Stimulated activated CD8-positive, alpha-beta memory T cell treated with anti-CD3 and anti-CD28 coated beads, Interleukin-4, amount 100 ng/mL, for 48 hours (primary cell): ENCODE data around the gene CAMKMT.

Experiments used
- DNase-seq: peaks from one replicate; pipeline ENCODE4 v3.0.0-alpha.2; 2020

The CAMKMT gene

DNA sequence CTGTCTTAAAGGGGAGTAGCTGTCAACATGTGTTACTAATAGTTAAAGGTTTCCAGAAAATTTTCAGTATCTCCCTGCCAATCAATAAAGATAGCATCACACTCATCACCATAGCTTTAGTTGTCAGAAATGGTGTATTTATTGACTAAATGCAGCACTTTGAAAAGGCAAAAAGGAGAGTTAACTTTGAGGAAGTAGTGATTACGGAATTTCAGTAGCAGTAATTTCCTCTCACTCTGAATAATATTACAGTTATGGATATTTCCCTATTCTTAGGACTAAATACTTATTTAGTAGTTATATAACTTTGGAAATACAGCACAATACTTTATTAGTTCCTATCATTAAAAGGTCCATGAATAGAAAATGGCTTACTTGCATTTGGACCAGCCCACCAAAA lies 250.5 kb downstream of the CAMKMT start:
- DNase-seq, result no peak

DNA sequence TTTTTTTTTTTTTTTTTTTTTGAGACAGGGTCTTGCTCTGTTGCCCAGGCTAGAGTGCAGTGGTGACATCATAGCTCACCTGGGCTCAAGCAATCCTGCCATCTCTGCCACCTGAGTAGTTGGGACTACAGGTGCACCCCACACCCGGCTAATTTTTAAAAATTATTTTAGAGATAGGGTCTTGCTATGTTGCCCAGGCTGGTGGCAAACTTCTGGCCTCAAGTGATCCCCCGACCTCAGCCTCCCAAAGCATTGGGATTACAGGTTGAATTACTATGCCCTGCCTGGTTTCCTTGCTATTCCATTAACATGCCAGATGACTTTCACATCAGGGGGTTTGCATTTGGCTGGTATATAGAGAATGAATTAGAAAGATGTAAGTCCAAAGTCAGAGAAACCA lies 253.2 kb downstream of the CAMKMT start:
- DNase-seq, result no peak

DNA sequence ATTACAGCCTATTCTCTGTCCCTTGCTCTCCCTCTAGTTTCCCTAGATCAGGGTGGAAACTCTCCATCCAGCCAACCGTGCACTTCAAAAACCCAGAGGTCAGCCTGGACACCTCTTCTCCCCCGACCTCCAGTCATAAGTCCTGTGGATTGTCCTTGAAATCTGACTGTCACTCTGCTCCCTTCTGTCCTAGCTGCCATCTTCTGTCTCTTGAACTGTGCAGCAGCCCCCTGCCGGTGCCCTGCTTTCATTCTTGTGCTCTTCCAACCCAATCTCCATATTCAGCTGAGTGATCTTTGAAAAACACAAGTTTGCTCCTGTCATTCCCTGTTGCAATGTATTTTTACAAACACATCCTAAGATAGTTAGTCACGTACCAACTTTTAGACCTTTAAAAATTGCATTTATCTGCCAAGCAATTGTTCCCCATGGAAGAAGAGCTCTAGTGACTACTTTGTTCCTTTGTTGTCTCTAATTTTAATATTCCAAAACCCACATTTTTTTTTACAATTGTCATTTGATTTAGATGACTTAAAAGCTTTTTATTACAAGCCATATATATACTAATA lies 254.3 kb downstream of the CAMKMT start:
- DNase-seq, result no peak

DNA sequence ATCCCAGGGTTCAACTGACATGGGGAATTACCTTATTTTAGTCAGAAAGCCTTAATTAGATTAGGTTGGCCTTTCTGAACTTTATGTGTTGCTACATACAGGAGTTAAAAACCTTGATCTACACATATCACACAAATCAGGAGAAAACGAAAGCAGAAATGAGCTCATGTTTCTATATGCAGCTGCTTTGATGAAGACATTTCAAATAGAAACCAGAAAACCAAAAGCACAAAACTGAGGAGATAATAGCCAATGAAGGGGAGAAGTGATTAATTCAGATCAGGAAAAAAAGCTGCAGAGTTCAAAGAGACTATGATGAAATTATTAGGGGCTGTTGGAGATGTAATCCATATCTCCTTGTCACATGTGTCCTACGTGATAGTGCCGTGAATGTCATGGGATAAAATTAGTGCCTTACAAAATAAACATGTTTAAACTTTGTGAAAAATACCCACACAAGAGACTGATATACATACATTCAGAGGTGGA lies 255.0 kb downstream of the CAMKMT start:
- DNase-seq, result no peak

DNA sequence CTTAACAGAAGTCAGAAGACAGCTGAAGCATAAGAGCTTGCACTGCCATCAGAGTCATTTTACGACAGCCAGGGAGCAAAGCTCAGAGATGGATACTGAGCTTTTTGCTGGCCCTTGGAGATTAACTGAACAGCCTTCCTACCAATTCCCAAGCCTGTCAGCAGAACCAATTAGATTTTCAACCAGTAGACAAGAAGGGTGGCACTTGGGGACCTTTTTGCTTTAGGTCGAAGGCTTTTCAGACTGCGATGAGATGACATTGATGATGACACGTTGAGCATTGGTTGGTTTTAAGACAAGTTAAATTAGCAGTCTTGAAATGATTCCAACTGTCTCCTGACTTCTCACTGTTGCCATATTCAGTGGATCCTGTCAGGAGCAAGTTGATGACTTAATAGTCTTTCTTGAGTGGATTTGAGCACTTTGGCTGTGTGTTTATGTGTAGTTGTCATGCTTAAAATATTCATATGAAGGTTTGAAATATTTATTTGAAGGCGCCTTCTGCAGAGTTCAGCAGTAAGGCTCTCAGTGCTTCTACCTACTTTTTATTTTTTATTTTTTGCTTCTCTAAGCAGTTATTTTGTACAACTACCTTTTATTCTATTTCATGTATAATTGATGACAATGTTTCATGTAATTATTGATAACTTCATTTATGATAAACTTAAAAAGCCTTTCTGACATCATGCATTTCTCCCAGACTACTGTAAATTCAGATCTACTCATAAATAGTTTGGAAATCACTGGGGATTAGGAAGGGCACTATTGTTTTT lies 256.7 kb downstream of the CAMKMT start:
- DNase-seq, result no peak

DNA sequence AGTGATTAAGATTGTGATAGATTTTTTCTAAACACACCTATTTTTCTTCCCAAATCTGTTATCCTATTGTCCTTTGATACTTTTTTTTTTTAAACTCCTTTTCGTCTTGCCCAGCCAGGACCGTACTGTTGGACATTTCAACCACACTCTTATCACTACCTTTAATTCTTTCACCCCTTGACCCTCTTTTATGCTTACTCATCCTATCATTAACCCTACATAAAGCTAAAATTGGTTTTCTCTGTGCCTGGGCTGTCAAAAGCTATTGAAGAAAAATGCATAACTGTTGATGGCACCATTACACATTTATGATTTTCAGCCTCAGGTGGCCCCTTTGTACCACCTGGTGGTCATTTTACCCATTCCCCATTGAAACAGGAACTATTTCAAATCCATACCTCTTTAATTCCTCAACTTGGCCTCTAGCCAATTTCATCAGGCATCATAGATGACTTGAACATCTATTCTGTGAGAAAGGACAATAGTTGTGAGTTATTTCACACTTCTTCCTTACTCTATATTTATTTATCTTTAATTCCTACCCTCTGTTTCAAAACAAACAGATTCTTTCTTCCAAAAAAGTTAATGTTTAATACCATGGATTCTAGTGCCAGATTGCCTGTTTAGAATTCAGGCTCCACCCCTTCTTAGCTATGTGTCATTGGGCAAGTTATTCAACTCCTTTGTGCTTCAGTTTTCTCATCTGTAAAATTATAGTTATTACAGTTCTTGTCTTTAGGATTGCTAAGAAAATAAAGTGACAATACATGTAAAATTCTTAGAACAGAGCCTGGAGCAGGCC lies 258.6 kb downstream of the CAMKMT start:
- no peak for DNase-seq

DNA sequence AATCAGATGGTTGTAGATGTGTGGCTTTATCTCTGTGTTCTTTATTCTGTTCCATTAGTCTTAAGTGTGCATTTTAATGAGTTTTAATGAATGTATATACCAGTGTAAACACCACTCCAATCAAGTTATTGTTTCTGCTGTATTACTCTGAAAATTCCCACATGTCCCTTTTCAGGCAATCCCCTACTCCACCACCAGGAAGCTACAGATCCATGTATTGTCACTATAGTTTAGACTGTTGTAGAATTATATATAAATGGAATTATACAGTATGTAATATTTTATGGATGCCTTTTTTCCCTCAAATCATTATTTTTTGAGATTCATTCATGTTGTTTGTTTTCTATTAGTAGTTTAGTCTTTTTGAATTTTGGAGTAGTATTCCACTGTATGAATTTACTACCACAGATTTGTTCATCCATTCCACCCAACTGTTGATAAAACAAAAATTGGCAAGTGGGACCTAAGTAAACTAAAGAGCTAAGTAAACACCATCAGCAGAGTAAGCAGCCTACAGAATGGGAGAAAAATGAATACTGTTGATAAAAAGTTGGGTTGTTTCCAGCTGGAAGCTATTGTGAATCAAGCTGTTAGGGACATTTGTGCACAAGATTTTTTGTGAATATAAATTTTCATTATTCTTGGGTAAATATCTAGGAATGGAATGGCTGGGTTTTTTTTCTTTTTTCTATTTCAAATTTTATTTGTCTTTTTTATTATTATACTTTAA lies 262.0 kb downstream of the CAMKMT start:
- no peak for DNase-seq

DNA sequence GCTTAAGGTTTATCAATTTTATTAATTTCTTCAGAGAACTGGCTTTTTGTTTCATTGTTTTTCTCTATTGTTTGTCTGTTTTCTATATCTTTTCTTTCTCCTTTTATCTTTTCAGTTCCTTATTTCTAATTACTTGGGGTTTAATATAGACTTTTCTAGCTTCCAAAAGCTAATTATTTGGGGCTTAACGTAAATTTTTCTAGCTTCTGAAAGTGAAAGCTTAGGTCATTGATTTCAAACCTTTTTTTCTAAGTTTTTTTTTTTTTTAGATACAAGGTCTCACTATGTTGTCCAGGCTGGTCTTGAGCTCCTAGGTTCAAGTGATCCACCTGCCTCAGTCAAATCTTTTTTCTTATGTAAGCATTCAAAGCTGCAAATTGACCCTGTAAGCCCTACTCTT lies 266.6 kb downstream of the CAMKMT start:
- DNase-seq, result no peak

DNA sequence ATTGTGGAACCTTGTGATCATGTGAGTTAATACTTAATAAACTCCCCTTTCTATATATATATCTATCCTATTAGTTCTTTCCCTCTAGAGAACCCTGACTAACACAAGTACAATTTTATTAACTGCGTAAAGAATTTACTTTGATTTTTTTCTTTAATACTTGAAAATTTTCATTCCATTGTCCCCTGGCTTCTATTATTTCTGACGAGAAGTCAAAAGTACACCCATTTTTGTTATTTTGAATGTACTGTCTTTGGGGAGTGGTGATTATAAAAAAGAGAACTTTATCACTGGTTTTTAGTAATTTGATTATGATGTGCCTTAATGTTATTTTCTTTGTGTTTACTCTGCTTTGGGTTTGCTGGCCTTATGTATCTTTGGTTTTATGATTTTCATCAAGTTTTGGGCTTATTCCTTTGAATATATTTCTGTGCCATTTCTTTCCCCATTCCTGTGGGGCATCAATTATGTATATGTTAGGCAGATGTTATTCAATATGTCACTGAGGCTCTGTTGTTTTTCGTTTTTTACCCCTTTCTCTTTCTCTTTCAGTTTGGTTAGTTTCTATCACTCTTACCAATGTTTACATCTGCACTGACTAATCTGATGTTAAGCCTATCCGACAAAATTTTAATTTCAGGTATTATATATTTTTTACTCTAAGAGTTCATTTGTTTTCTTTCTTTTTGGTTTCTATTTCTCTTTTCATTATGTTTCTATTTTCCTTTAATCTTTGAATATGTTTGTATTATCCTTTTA lies 271.4 kb downstream of the CAMKMT start:
- DNase-seq, result no peak

DNA sequence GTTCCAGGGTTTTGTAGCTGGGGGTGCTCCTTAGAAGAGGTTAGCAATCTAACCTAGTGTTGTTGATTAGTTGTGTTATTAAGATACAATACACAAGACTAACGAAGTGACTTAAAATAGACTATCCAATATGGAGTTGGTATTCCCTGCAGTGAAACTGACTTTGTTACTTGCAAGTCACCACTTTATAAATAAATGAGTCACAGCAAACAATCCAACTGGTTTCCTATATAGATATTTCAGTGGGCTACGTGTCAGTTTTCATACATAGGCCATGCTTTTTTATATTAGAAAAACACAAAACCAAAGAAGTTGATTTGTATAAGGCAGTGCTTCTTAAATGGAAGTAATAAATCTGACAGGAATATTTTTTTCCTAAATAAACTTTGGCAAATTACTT lies 274.0 kb downstream of the CAMKMT start:
- no peak for DNase-seq

DNA sequence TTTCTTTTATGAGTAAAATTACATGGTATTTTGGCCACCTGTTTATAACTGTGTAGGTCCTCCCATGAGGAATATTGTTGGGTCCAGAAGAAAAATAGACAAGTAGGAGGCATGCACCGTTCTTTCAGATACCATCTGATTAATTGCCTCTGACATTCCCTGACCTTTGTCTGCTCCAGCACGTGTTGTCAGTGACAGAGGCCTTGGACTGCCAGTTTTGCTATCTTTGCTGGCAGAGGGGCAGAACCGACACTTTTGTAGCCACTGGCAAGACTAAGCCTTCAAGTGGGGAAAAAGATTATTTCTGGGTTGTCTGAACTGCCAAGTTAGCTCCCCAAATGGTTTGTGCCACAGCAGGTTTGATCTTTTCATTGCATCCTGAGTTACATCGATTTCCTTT lies 276.9 kb downstream of the CAMKMT start:
- no peak for DNase-seq

DNA sequence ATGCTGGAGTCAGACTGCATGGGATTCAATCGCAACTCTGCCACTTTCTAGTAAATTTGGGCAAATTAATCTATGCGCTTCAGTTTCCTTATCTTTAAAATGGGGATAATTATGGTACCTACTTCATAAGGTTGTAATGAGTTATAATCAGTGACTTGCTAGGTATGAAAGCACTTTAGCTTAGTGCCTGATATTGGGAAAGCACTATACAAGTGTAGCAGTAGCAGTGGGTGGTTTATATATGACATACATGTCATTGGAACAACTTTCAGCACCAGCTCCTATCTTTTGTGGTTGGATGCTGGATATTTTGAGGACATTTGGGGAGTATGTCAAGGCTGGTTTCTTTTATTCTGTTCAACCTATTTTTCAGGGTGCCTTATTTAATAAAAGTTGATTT lies 277.7 kb downstream of the CAMKMT start:
- no peak for DNase-seq

DNA sequence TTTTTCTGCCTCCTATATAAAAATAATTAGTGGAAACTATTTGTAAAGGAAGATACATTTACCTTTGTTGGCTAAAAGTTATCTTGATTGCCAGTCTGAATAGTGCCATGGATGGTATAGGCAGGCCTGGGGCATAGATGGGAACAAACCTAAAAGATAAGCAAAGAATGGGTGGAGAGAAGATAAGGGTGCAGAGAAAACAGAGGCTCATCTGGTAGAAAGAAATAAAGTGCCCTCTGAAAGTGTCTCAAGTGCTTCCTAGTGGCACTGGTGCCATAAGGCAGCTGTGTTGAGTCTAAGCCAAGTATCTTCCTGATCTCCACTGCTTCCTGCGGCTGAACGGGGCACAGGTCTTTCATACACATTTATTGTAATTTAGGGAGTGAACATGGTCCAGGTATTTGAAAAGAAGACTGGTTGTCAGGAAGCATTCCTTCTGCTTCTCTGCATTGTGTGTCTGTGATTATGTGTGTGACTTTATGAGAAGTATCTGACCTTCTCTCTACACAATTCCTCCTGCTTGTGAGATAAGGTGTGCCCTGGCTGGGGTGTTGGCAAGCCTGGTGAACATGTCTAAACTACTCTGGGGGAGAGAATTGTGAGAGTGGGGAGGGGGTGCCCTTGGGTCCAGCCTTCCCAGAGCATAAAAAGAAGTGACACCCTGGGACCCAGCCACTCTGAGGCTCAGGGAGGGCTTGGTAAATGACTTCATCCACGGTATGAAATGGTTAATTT lies 280.5 kb downstream of the CAMKMT start:
- no peak for DNase-seq

DNA sequence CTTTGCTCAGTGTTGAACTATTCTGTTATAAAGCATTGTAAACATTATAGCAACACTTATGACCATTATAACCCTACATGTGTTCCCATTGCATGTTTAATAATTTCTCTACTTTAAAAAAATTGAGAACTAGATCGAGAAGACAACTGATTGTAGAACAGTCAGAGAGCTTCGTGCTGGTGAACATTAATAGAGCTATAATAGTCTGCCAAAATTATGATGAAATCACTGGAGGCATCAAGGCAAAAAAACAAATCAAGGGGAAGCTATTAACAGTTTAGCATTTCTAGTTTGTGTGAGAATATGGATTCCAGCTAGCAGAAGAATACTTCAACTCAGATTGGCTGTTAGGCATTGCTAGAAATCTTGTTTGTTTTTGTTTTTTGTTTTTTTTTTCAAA lies 284.2 kb downstream of the CAMKMT start:
- no peak for DNase-seq

DNA sequence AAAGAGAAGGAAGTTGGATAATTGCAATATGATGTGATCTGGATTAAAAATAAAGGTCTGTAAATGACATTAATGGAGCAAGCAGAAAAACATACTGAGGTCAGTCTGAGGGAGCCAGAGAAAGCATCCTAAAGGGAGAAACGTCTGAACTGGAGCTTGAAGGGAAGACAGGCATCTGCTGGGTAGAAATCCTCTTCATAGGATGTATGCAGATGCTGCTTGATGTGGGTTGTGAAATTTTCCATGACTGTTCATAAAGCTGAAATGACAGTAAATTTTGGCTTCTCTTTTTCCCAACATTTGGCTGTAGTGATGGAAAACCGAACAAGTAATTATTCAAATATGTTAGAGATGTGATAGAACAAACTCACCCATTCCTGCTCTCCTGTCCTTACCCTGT lies 287.6 kb downstream of the CAMKMT start:
- no peak for DNase-seq

DNA sequence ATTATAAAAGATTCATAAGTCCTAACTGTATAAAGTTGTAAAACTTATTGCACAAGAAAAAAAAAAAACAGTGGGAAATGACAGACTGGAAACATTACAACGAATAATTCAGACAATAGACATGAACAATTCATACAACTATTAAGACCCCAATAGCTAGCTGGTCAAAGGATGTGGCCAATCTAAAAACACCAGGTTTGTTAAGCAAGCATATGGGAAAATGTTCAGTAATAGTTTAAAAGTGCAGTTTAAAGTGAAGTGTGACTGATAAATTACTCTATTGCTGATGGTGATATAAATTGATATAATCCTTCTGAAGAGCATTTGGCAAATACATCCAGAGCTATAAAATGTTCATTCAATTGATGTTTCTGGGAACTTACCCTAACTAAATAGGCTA lies 289.0 kb downstream of the CAMKMT start:
- DNase-seq, result no peak

DNA sequence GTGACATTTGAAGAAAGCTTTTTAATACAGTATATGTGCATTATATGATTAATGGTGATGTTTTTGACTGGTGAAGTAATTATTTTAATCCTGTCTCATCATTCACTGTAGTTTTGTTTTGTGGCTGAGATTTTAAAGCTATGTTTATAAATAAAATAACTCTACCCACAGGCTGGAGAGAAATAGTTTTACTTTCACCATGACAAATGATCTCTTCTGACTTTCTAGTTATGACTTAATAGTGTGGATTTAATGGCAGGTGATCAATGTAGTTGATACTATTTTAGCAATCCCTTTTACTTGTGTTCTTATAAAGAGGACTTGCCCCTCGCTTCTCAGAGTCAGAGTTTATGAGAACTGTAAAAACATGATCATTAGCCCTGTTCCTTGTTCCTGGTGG lies 290.2 kb downstream of the CAMKMT start:
- no peak for DNase-seq

DNA sequence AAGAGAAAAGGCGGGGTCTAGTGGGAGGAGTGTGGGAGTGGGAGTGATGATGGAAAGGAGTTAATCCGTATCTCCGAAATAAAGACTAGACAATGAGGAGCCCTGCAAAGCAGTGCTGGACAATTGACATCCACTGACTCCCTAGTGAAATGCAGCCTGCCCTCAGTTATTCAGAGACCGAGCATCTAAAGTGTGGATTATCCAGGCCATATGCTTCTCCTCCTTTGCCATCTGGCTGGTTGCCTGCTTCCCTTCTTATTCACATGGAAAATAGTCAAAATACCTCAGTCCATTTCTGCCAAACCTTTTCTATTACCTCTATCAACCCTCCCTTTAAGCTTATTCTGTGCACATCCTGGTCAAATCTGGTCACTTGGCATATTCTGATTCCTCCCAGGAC lies 291.0 kb downstream of the CAMKMT start:
- DNase-seq, result no peak

DNA sequence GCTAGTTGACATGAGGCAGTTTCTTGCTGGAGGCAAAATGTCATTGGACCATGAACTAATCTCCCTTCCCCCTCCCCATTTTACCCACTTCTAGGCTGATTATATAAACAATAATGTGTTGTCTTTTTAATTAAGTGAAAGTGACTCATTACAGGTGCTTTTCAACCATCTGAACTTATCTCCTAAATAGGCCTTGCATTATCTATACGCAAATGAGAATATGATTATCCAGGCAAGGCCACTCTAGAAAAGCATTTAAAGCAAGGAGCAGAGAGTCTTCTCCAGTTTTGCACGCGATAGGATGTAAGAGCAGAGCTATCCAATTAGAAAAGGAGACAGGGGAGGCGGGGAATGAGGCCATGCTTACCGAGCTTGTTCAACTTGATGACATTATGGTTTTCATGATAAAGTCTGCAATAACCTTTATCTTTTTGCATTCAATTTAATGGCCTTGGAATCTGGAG lies 293.7 kb downstream of the CAMKMT start:
- no peak for DNase-seq

DNA sequence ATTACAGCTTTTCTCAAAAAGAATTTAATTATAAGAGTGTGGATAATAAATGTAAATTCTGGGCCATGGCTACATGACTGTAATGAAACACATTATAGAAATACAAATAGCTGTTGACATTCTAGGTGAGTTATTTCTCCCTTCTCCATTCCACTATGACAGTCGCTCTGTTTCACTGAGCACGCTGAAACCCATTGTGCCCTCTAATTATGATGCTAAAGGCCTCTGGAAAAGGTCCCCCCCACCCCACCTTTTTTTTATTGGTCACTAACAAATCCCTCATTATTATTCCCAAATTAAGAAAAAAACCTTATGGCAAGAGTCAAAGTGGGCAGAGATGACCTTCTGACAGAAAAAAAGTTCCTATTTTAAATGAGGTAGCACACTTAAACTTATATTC lies 294.7 kb downstream of the CAMKMT start:
- DNase-seq, result no peak

DNA sequence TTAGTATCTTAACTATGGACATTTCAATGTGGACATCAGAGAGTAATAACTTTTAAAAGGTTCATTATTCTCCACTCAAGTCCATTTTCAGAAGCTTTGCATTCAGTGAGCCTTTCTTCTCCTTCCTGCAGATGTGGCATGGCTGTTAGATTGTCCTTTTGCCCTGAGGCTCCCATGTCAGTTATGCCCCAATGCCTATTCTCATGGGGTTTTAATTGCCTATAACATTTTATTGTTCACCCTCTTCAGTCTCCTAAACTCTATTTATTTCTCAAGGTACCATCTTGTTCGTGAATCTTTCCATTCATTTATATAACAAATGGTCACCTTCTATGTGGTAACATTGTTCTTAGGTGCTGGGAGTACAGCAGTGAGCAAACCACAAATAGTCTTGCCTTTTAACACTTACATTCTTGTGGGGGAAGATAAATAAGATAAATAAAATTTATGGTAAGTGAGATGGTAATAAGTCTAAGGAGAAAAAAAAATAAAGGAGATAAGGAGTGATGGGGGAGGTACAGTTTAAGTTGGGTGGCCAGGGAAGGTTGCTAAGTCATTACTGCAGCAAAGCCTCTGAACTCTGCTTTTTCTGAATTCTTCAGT lies 301.8 kb downstream of the CAMKMT start:
- no peak for DNase-seq
